GM04503 (cell line): Measurements from ENCODE around the gene HSPA12B.

Experiments
- DNase-seq: peaks from one replicate; pipeline ENCODE4 v3.0.0-alpha.2; 2012; ENCODE audit warnings: low read depth

The HSPA12B gene

GRCh38 chr20:3729811-3730540 lies 2.5 kb upstream of the HSPA12B start:
- DNase-seq, result no peak

GRCh38 chr20:3730803-3731672 lies 1.4 kb upstream of the HSPA12B start:
- no peak for DNase-seq

- DNase-seq, result no peak
These were observed 550 bp upstream of the HSPA12B start for GRCh38 chr20:3731944-3732326.

- DNase-seq, result no peak
These were observed 872 bp downstream of the HSPA12B start for GRCh38 chr20:3733119-3733995.

- DNase-seq, result no peak
These were observed 1.8 kb downstream of the HSPA12B start for GRCh38 chr20:3734111-3734843.

GRCh38 chr20:3735768-3736167 lies 3.3 kb downstream of the HSPA12B start:
- no peak for DNase-seq

GRCh38 chr20:3738111-3739053 lies 5.9 kb downstream of the HSPA12B start:
- DNase-seq, result no peak

GRCh38 chr20:3739054-3739925 lies 6.8 kb downstream of the HSPA12B start:
- DNase-seq, result no peak

GRCh38 chr20:3739926-3740451 lies 7.5 kb downstream of the HSPA12B start:
- DNase-seq, result no peak

GRCh38 chr20:3740615-3741301 lies 8.3 kb downstream of the HSPA12B start:
- no peak for DNase-seq

GRCh38 chr20:3741836-3742458 lies 9.5 kb downstream of the HSPA12B start:
- DNase-seq, result no peak

- no peak for DNase-seq
These were observed 10.8 kb downstream of the HSPA12B start for GRCh38 chr20:3743251-3743650.

GRCh38 chr20:3744037-3744436 lies 11.6 kb downstream of the HSPA12B start:
- no peak for DNase-seq

GRCh38 chr20:3744806-3745685 lies 12.6 kb downstream of the HSPA12B start:
- no peak for DNase-seq

- DNase-seq, result no peak
These were observed 13.2 kb downstream of the HSPA12B start for GRCh38 chr20:3745686-3746173.

- no peak for DNase-seq
These were observed 15.0 kb downstream of the HSPA12B start for GRCh38 chr20:3747471-3747870.

- DNase-seq, result no peak
These were observed 15.6 kb downstream of the HSPA12B start for GRCh38 chr20:3748073-3748472.
